DND-41 (cell line): ENCODE data around the gene IL4.

Source experiments
- ATAC-seq: fragments of 200-7000 bp; cut with Tn5 transposase; 3 replicates; pipeline ENCODE4 v1.9.1; 2021; ENCODE audit warnings: low read depth; ENCODE audit not compliant: insufficient read depth
- DNase-seq: peaks from one replicate; pipeline ENCODE4 v3.0.0-alpha.2; 2020
- H2AFZ ChIP-seq: 2 replicates; pipeline ENCODE4 v1.6.0; 2012; ENCODE audit warnings: low read depth, low read length
- H3K27ac ChIP-seq: 2 replicates; pipeline ENCODE4 v1.5.1; 2012; ENCODE audit warnings: low read length, inconsistent platforms
- H3K27me3 ChIP-seq: fragments of 200-600 bp; sonication (generic); 2 replicates; pipeline ENCODE4 v1.6.0; 2012; ENCODE audit warnings: low read length, mild to moderate bottlenecking, inconsistent platforms; ENCODE audit not compliant: insufficient read depth, poor library complexity
- H3K36me3 ChIP-seq: 2 replicates; pipeline ENCODE4 v1.5.1; 2012; ENCODE audit warnings: low read length, inconsistent platforms; ENCODE audit not compliant: insufficient read depth
- H3K4me1 ChIP-seq: 2 replicates; pipeline ENCODE4 v1.5.1; 2012; ENCODE audit warnings: mild to moderate bottlenecking, low read length; ENCODE audit not compliant: insufficient read depth
- H3K4me2 ChIP-seq: 2 replicates; pipeline ENCODE4 v1.6.0; 2012; ENCODE audit warnings: mild to moderate bottlenecking, moderate library complexity, low read length, inconsistent platforms; ENCODE audit not compliant: insufficient read depth
- H3K4me3 ChIP-seq, 2 experiments: fragments of 200-600 bp in 1 of 2; shearing (Covaris generic) in 1 of 2; 2 replicates each; pipeline ENCODE4 v1.5.1; 2012 to 2016; ENCODE audit warnings: inconsistent platforms in 2 of 2, low read length in 2 of 2, mild to moderate bottlenecking in 2 of 2, low read depth in 1 of 2, moderate library complexity in 1 of 2
- H3K79me2 ChIP-seq: 2 replicates; pipeline ENCODE4 v1.6.0; 2012; ENCODE audit warnings: low read length, inconsistent platforms; ENCODE audit not compliant: insufficient read depth
- H3K9ac ChIP-seq: 2 replicates; pipeline ENCODE4 v1.6.0; 2012; ENCODE audit warnings: low read depth, mild to moderate bottlenecking, inconsistent platforms, low read length, moderate library complexity
- H3K9me3 ChIP-seq: 2 replicates; pipeline ENCODE4 v1.5.1; 2012; ENCODE audit warnings: low read length, moderate library complexity, mild to moderate bottlenecking, inconsistent platforms; ENCODE audit not compliant: insufficient read depth, severe bottlenecking
- H4K20me1 ChIP-seq: 2 replicates; pipeline ENCODE4 v1.6.0; 2012; ENCODE audit warnings: low read length; ENCODE audit not compliant: insufficient read depth
- CTCF ChIP-seq: IDR thresholded peaks from 2 replicates; pipeline ENCODE4 v1.5.1; 2012; ENCODE audit warnings: borderline replicate concordance, low read length, moderate library complexity, mild to moderate bottlenecking; ENCODE audit not compliant: poor library complexity, severe bottlenecking; ENCODE audit errors: extremely low read depth
- EZH2 ChIP-seq: IDR thresholded peaks from 3 replicates; pipeline ENCODE4 v1.6.1; 2012; ENCODE audit warnings: borderline replicate concordance, low read depth, mild to moderate bottlenecking, moderate library complexity, low read length, inconsistent platforms; ENCODE audit not compliant: severe bottlenecking

Gene IL4

GRCh38 chr5:132635873-132636272 lies 37.9 kb upstream of the IL4 start:
- H3K27me3 ChIP-seq = no peaks in the 10 kb centered on the region
- no peak for DNase-seq
- H3K27ac ChIP-seq = no peak overlapping the region
- no peak for TF ChIP-seq EZH2
- no peak for TF ChIP-seq CTCF
- H4K20me1 ChIP-seq = no peaks in the 10 kb centered on the region
- no peak overlapping the region for H3K4me3 ChIP-seq
- H3K9ac ChIP-seq = no peak overlapping the region
- peaks cover 70% of the 10 kb centered on the region for H3K36me3 ChIP-seq
- H3K79me2 ChIP-seq = no peaks in the 10 kb centered on the region
- no peaks in the 10 kb centered on the region for H3K9me3 ChIP-seq
- H3K4me2 ChIP-seq = no peak overlapping the region
- H3K4me1 ChIP-seq = no peaks in the 10 kb centered on the region
- no peak overlapping the region for H2AFZ ChIP-seq
- no peak for ATAC-seq

GRCh38 chr5:132637241-132637640 lies 36.5 kb upstream of the IL4 start:
- H3K36me3 ChIP-seq = peaks cover 77% of the 10 kb centered on the region

GRCh38 chr5:132639706-132640130 lies 34.1 kb upstream of the IL4 start:
- Histone ChIP-seq H3K27ac (no peak overlapping the region), H3K36me3 (peaks cover 82% of the 10 kb centered on the region), H3K9me3 (no peaks in the 10 kb centered on the region), H3K4me3 (no peak overlapping the region), H3K27me3 (no peaks in the 10 kb centered on the region), H4K20me1 (no peaks in the 10 kb centered on the region), H3K9ac (no peak overlapping the region), H3K79me2 (no peaks in the 10 kb centered on the region), H2AFZ (no peak overlapping the region), H3K4me2 (no peak overlapping the region), H3K4me1 (no peaks in the 10 kb centered on the region)
- DNase-seq = no peak
- TF ChIP-seq EZH2 (no peak), CTCF (no peak)
- peak; percentile 65; the same call in 2 of the 3 replicates for ATAC-seq

More at GRCh38 chr5:132637241-132637640, 36.5 kb upstream of the IL4 start:
- no peaks in the 10 kb centered on the region for H3K9me3 ChIP-seq
- DNase-seq (no peak), ATAC-seq (no peak)
- no peak overlapping the region for H3K4me2 ChIP-seq
- no peaks in the 10 kb centered on the region for H3K79me2 ChIP-seq
- H3K9ac ChIP-seq = no peak overlapping the region
- no peak for TF ChIP-seq EZH2
- no peak for TF ChIP-seq CTCF
- H3K4me3 ChIP-seq = no peak overlapping the region
- no peaks in the 10 kb centered on the region for H4K20me1 ChIP-seq
- no peaks in the 10 kb centered on the region for H3K4me1 ChIP-seq
- no peak overlapping the region for H3K27ac ChIP-seq
- no peak overlapping the region for H2AFZ ChIP-seq
- H3K27me3 ChIP-seq = no peaks in the 10 kb centered on the region

DNA sequence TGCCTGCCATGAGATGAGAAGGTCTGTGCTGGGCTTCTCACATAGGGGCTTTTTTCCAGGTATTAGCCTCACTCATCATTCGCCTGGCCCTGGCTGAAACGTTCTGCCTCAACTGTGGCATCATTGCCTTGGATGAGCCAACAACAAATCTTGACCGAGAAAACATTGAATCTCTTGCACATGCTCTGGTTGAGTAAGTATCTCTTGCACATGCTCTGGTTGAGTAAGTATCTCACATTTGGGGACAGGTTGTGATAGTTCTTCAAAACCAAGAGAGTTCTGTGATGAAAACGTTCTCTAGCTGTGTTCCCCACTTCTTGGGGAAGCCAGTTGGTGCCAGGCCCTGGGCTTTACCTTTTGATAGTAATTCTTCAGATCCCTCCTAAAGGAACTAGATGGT lies 33.2 kb upstream of the IL4 start:
- Histone ChIP-seq H3K4me3 (no peak overlapping the region), H3K27me3 (no peaks in the 10 kb centered on the region), H3K4me2 (no peak overlapping the region), H3K79me2 (no peaks in the 10 kb centered on the region), H3K27ac (no peak overlapping the region), H4K20me1 (no peaks in the 10 kb centered on the region), H2AFZ (no peak overlapping the region), H3K36me3 (peaks cover 74% of the 10 kb centered on the region), H3K9ac (no peak overlapping the region), H3K9me3 (no peaks in the 10 kb centered on the region), H3K4me1 (no peaks in the 10 kb centered on the region)
- DNase-seq (no peak), ATAC-seq (no peak)
- TF ChIP-seq CTCF (no peak), EZH2 (no peak)
